ENCODE data around the gene SNAI1.
A peak's percentile ranks its signal among the peaks of the same experiment; 100 is the strongest.

GRCh38 chr20:49964964-49965780 lies 17.6 kb upstream of the SNAI1 start:
- peak in 1 of 3 donors; percentile 16 for TF ChIP-seq CTCF (IDR thresholded peaks at IDR 0.05)
- TF ChIP-seq POLR2A (IDR thresholded peaks at IDR 0.05) = no peak

All from breast epithelium (tissue), 3 donors.